HEK293T (cell line): Measurements from ENCODE around the gene MED10.

Experiments used
- BHLHE40 ChIP-seq: fragments of 450-650 bp; IDR thresholded peaks from 2 replicates; pipeline ENCODE4 v1.6.1; 2016; ENCODE audit warnings: mild to moderate bottlenecking, moderate library complexity, borderline replicate concordance
- CTBP1 ChIP-seq: fragments of 450-650 bp; IDR thresholded peaks from 2 replicates; pipeline ENCODE4 v1.6.1; 2016; ENCODE audit warnings: borderline replicate concordance
- ELF4 ChIP-seq: fragments of 450-650 bp; IDR thresholded peaks from 2 replicates; pipeline ENCODE4 v1.6.1; 2017; ENCODE audit warnings: antibody characterized with exemption
- FOXK2 ChIP-seq: fragments of 450-650 bp; IDR thresholded peaks from 2 replicates; pipeline ENCODE4 v1.6.1; 2016; ENCODE audit warnings: mild to moderate bottlenecking
- FOXM1 ChIP-seq: fragments of 450-650 bp; IDR thresholded peaks from 2 replicates; pipeline ENCODE4 v1.6.1; 2017; ENCODE audit warnings: mild to moderate bottlenecking, borderline replicate concordance
- HDGF ChIP-seq: fragments of 450-650 bp; IDR thresholded peaks from 2 replicates; pipeline ENCODE4 v1.6.1; 2017; ENCODE audit warnings: antibody characterized with exemption, borderline replicate concordance
- L3MBTL2 ChIP-seq: fragments of 450-650 bp; conservative IDR thresholded peaks from 2 replicates; pipeline ENCODE4 v1.6.1; 2016; ENCODE audit warnings: mild to moderate bottlenecking
- NFRKB ChIP-seq: fragments of 450-650 bp; IDR thresholded peaks from 2 replicates; pipeline ENCODE4 v1.6.1; 2016; ENCODE audit warnings: mild to moderate bottlenecking, moderate library complexity
- SP1 ChIP-seq: fragments of 450-650 bp; IDR thresholded peaks from 2 replicates; pipeline ENCODE4 v1.6.1; 2017
- SUZ12 ChIP-seq: fragments of 450-650 bp; IDR thresholded peaks from 2 replicates; pipeline ENCODE4 v1.6.1; 2016; ENCODE audit warnings: mild to moderate bottlenecking
- ZNF384 ChIP-seq: fragments of 450-650 bp; IDR thresholded peaks from 2 replicates; pipeline ENCODE4 v1.6.1; 2016

- no peak for TF ChIP-seq SUZ12
- no peak for TF ChIP-seq HDGF
- TF ChIP-seq L3MBTL2: no peak
- no peak for TF ChIP-seq FOXM1
- no peak for TF ChIP-seq ELF4
- no peak for TF ChIP-seq ZNF384
- TF ChIP-seq NFRKB: no peak
- no peak for TF ChIP-seq BHLHE40
- TF ChIP-seq SP1: no peak
- TF ChIP-seq FOXK2: no peak
- TF ChIP-seq CTBP1: no peak
Observed at GRCh38 chr5:6326776-6327175, 51.6 kb downstream of the MED10 start.
